Sigmoid colon (tissue), 4 donors: ENCODE data around the gene PLBD1.

Experiments used
- CTCF ChIP-seq, 4 experiments: fragments of 450-650 bp in 3 of 4; fragments of 200-600 bp in 1 of 4; IDR thresholded peaks; one replicate each; pipeline ENCODE4 v1.5.1; 2016 to 2019; ENCODE audit warnings: antibody characterized with exemption in 4 of 4, mild to moderate bottlenecking in 3 of 4, moderate library complexity in 2 of 4
- EP300 ChIP-seq, 4 donors: sonication (generic); formaldehyde crosslinking; IDR thresholded peaks; one replicate each; pipeline ENCODE4 v1.6.1; 2017; ENCODE audit warnings: antibody characterized with exemption in 4 of 4
- POLR2A ChIP-seq, 2 donors: fragments of 450-650 bp; IDR thresholded peaks; one replicate each; pipeline ENCODE4 v1.6.1; 2016; ENCODE audit warnings: antibody characterized with exemption in 2 of 2, mild to moderate bottlenecking in 2 of 2, moderate library complexity in 2 of 2
- POLR2AphosphoS5 ChIP-seq, 4 donors: sonication (generic); formaldehyde crosslinking; IDR thresholded peaks; one replicate each; pipeline ENCODE4 v1.6.1; 2017; ENCODE audit warnings: antibody characterized with exemption in 4 of 4

GRCh38 chr12:14613718-14614117 lies 46.0 kb upstream of the PLBD1 start:
- no peak for TF ChIP-seq CTCF (IDR thresholded peaks at IDR 0.05)
- TF ChIP-seq POLR2A (IDR thresholded peaks at IDR 0.05), result no peak
- TF ChIP-seq POLR2AphosphoS5 (IDR thresholded peaks at IDR 0.05), result no peak
- no peak for TF ChIP-seq EP300 (IDR thresholded peaks at IDR 0.05)
